NOMO-1 treated with dmso at 0.1 percent for 144 hours (cell line): ENCODE results near the gene CENPP.
"Not testable (repeated sequence)": the region's sequence is repeated elsewhere in the genome, so short reads cannot be mapped to it uniquely, and the experiment has no call there.

Experiments used
- DNase-seq: peaks from one replicate; lab custom pipeline; 2025; ENCODE audit not compliant: unreplicated experiment; lab: John Stamatoyannopoulos, UW

The CENPP gene

DNA sequence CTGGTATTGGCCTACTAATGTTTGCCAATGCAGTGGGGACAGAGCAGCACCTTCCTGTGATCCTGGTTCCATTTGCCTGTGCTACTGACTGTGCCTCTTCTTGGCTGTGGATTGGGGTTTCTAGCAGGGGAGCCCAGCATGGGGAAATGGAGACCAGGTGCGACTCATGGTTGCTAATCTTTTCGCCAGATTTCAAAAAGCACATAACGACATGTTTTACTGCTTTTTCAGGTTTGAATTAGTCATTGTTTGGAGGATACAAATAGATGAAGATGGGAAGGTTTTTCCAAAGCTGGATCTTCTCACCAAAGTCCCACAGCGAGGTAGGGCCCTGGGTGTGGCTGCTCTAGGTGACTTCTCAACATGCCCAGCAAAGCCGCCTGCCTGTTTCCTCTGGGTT lies 286.5 kb downstream of the CENPP start:
- no peak for DNase-seq

- DNase-seq: no peak
Observed at GRCh38 chr9:92612816-92613215, 287.1 kb downstream of the CENPP start.

- DNase-seq: no peak
Observed at GRCh38 chr9:92613268-92614122, 287.7 kb downstream of the CENPP start.

GRCh38 chr9:92614123-92614510 lies 288.4 kb downstream of the CENPP start:
- DNase-seq: no peak

- DNase-seq: no peak
Observed at GRCh38 chr9:92614763-92615461, 289.2 kb downstream of the CENPP start.

GRCh38 chr9:92615790-92616189 lies 290.0 kb downstream of the CENPP start:
- DNase-seq: no peak

DNA sequence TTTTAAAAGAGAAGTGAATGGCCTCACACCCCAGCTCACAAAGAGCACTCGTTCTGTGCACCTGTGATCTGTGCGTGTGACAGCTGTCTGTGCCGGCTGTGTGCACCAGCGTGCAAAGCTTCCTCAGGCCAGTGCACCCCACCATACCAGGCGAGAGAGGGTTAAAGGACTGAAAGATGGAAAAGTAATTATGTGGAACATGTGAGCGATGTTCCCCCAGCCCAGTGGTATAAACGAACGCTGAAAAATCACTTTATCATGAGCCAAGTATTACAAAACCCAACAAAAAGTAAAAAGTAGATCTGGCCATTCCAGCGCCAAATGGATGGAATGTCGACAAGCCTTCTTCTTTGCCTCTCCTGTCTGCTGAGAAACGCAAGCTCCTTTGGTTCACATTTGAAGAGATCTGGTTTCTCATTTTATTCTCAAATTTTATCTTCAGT lies 290.5 kb downstream of the CENPP start:
- no peak for DNase-seq

GRCh38 chr9:92616655-92617111 lies 290.9 kb downstream of the CENPP start:
- no peak for DNase-seq

DNA sequence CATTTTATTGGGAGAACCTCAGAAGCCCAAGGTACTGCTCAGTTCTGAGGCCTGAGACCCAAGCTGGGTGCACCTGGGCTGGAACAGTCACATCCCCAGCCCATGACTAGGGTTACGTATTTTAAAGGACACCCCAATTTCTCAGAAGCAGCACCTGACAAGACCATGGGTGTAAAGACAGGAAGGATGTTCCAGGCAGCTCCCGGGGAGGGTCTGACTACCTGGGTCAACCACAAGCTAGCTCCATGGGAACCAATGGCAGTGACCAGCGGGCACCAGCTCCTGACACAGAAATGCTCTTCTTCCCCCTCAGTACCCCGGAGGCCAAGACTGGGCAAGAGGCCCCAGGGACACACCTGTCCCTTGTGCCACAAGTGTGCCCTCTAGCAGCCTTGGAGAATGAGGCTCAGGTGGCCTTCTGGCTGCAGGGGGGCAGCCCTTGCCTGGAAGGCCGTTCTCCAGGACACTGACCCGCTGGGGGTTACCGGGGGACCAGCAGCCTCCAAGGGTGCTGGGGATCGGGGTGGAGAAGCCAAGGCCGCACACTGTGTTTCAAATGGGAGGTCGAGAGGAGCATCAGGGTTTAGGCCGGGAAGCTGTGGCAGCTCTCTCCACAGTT lies 291.6 kb downstream of the CENPP start:
- DNase-seq: no peak

DNA sequence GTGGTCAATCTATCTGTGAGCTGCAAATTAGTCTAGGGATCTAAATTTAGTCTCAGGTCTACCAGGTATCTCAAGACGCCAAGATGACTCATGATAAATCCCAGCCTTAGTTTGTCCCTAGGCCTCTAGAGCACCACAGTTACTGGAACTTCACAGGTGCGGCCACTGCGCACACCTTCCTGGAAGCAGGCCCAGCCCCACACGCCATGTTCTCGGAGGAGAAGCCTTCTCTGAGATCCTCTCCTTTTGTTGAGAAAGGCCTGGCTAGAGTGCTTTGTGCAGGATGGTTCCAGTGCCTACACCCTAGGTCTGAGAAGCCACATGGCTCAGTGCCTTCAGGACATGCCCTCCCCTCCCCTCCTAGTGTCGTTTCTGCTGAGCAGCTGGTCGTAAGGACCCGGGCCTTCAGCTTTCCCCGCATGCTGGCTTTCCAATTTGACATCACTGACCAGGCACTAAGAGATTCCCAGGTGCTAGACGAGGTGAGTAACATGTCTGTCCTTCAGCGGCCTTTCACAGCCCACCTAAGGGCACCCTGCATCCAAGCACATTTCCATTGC lies 292.3 kb downstream of the CENPP start:
- no peak for DNase-seq

DNA sequence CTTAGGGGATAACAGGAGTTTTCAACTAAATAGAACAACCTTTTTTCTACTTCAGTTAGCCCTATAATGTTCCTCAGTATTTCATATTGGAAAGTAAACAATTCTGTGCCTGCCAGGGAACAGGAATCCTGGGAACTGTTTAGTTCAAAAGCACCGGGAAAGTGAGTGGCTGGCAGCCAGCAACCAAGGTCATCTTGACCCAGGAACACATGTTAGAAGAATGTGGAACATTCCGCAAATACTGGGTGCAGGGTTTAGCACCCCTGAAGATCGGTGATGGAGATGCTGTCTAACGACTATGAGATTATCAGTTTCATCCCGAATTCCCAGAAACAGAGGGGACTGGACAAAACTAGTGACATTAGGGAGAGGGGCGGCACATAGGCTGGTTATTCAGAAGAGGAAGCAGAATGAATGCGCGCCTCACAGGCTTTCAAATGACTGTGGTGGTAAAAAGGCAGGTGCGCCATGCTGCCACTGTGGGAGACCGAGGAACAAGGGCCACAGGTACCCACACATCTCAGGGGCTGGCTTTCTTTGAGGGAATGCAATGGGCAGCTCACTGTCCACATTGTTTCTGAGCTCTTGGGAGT lies 293.0 kb downstream of the CENPP start:
- DNase-seq: no peak

- no peak for DNase-seq
Observed at GRCh38 chr9:92619601-92620300, 294.0 kb downstream of the CENPP start.

GRCh38 chr9:92620845-92621244 lies 295.1 kb downstream of the CENPP start:
- DNase-seq: no peak

- DNase-seq: not testable (repeated sequence)
Observed at GRCh38 chr9:92623936-92624335, 298.2 kb downstream of the CENPP start.

- no peak for DNase-seq
Observed at GRCh38 chr9:92626484-92626883, 300.7 kb downstream of the CENPP start.

DNA sequence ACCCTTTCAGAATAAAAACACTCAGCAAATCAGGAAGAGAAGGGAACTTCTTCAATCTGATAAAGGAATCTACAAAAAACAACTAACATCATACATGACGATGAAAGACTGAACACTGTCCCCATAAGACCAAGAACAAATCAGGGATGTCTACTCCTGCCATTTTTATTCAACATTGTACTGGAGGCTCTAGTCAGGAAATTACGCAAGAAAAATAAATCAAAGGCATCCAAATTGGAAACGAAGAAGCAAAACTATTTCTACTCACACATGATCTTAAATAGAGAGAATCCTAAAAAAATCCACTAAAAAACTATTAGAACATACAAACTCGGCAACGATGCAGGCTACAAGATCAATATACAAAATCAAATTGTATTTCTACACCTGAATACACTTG lies 301.9 kb downstream of the CENPP start:
- no peak for DNase-seq

- no peak for DNase-seq
Observed at GRCh38 chr9:92631452-92632343, 305.9 kb downstream of the CENPP start.

GRCh38 chr9:92632641-92633040 lies 306.9 kb downstream of the CENPP start:
- DNase-seq: no peak

DNA sequence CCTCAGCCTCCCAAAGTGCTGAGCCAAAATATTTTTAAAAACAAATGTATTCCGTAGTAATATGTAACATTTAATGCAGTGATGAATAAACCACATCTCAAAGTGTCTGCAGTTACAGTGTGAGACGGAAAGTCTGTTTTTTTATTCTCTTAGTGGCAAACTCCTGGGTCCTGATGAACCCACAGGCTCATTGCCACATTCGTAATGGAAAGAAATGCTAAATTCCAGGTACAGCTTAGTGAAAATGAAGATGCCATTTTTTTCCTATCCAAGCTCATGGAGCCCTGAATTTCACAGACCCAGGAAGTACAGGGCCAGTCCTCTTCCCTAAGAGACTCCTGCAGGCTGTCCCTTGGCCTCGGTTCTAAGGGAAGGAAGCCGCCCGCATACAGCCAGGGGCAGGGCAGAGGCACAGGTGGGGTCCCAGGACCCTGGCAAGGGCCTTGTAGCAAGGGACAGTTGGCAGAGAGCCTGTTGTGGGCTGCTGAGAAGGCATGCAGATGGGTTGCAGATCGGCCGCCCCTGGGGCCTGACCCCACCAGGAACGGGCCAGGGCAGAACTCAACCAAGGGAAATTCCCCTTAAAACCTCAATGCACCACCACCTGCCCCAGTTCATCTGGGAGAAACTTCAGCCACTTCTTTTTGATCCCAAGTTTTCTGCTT lies 308.0 kb downstream of the CENPP start:
- no peak for DNase-seq
